ENCODE measurements around the gene TUBGCP3.

TUBGCP3 gene

GRCh38 chr13:112481458-112481857 lies 106.5 kb downstream of the TUBGCP3 start:
- Histone ChIP-seq H3K36me3 (ENCODE audit: control insufficient read depth, insufficient read depth, low read length) (no peaks in the 10 kb centered on the region; the same call in 1 of the 2 replicates), H3K4me3 (replicated peaks; ENCODE audit: low read depth, low read length) (no peak overlapping the region), H3K27me3 (replicated peaks; ENCODE audit: control insufficient read depth, insufficient read depth, low read length) (no peaks in the 10 kb centered on the region)
- TF ChIP-seq CTCF (IDR thresholded peaks at IDR 0.05; ENCODE audit: insufficient read depth, low read length, poor library complexity, severe bottlenecking) = no peak
- no peak for DNase-seq (ENCODE audit: extremely low read depth, insufficient read length)

GRCh38 chr13:112479389-112479788 lies 108.6 kb downstream of the TUBGCP3 start:
- Histone ChIP-seq H3K27me3 (replicated peaks; ENCODE audit: control insufficient read depth, insufficient read depth, low read length) (no peaks in the 10 kb centered on the region), H3K4me3 (replicated peaks; ENCODE audit: low read depth, low read length) (no peak overlapping the region), H3K36me3 (ENCODE audit: control insufficient read depth, insufficient read depth, low read length) (no peaks in the 10 kb centered on the region; the same call in 1 of the 2 replicates)
- DNase-seq (ENCODE audit: extremely low read depth, insufficient read length) = no peak
- no peak for TF ChIP-seq CTCF (IDR thresholded peaks at IDR 0.05; ENCODE audit: insufficient read depth, low read length, poor library complexity, severe bottlenecking)

- Histone ChIP-seq H3K27me3 (replicated peaks; ENCODE audit: control insufficient read depth, insufficient read depth, low read length) (no peaks in the 10 kb centered on the region), H3K36me3 (ENCODE audit: control insufficient read depth, insufficient read depth, low read length) (no peaks in the 10 kb centered on the region), H3K4me3 (replicated peaks; ENCODE audit: low read depth, low read length) (no peak overlapping the region)
- no peak for DNase-seq (ENCODE audit: extremely low read depth, insufficient read length)
- TF ChIP-seq CTCF (IDR thresholded peaks at IDR 0.05; ENCODE audit: insufficient read depth, low read length, poor library complexity, severe bottlenecking) = no peak
Measured at GRCh38 chr13:112477070-112477619, 110.8 kb downstream of the TUBGCP3 start.

- H3K4me3 ChIP-seq (replicated peaks; ENCODE audit: low read depth, low read length) = no peak overlapping the region
- no peaks in the 10 kb centered on the region for H3K27me3 ChIP-seq (replicated peaks; ENCODE audit: control insufficient read depth, insufficient read depth, low read length)
- no peak for TF ChIP-seq CTCF (IDR thresholded peaks at IDR 0.05; ENCODE audit: insufficient read depth, low read length, poor library complexity, severe bottlenecking)
- H3K36me3 ChIP-seq (ENCODE audit: control insufficient read depth, insufficient read depth, low read length) = no peaks in the 10 kb centered on the region
- DNase-seq (ENCODE audit: extremely low read depth, insufficient read length) = no peak
Measured at GRCh38 chr13:112475889-112476288, 112.1 kb downstream of the TUBGCP3 start.

GRCh38 chr13:112474869-112475268 lies 113.1 kb downstream of the TUBGCP3 start:
- Histone ChIP-seq H3K27me3 (replicated peaks; ENCODE audit: control insufficient read depth, insufficient read depth, low read length) (no peaks in the 10 kb centered on the region), H3K4me3 (replicated peaks; ENCODE audit: low read depth, low read length) (no peak overlapping the region), H3K36me3 (ENCODE audit: control insufficient read depth, insufficient read depth, low read length) (no peaks in the 10 kb centered on the region)
- no peak for TF ChIP-seq CTCF (IDR thresholded peaks at IDR 0.05; ENCODE audit: insufficient read depth, low read length, poor library complexity, severe bottlenecking)
- no peak for DNase-seq (ENCODE audit: extremely low read depth, insufficient read length)

GRCh38 chr13:112473818-112474217 lies 114.1 kb downstream of the TUBGCP3 start:
- no peak for DNase-seq (ENCODE audit: extremely low read depth, insufficient read length)
- H3K4me3 ChIP-seq (replicated peaks; ENCODE audit: low read depth, low read length) = no peak overlapping the region

More at GRCh38 chr13:112473818-112474217, 114.1 kb downstream of the TUBGCP3 start:
- no peak for TF ChIP-seq CTCF (IDR thresholded peaks at IDR 0.05; ENCODE audit: insufficient read depth, low read length, poor library complexity, severe bottlenecking)
- Histone ChIP-seq H3K36me3 (ENCODE audit: control insufficient read depth, insufficient read depth, low read length) (no peaks in the 10 kb centered on the region), H3K27me3 (replicated peaks; ENCODE audit: control insufficient read depth, insufficient read depth, low read length) (no peaks in the 10 kb centered on the region)

All from GM06990 (cell line).